ENCODE measurements around the gene SEMA3C. TPM values are rescaled to one million over a fixed set of nuclear protein-coding genes. Genes with fewer than 3 reads are reported as not detected.

Gene SEMA3C
- total and polyA plus RNA-seq, 2 experiments from 2014 or later: 34.8 to 134 TPM

DNA sequence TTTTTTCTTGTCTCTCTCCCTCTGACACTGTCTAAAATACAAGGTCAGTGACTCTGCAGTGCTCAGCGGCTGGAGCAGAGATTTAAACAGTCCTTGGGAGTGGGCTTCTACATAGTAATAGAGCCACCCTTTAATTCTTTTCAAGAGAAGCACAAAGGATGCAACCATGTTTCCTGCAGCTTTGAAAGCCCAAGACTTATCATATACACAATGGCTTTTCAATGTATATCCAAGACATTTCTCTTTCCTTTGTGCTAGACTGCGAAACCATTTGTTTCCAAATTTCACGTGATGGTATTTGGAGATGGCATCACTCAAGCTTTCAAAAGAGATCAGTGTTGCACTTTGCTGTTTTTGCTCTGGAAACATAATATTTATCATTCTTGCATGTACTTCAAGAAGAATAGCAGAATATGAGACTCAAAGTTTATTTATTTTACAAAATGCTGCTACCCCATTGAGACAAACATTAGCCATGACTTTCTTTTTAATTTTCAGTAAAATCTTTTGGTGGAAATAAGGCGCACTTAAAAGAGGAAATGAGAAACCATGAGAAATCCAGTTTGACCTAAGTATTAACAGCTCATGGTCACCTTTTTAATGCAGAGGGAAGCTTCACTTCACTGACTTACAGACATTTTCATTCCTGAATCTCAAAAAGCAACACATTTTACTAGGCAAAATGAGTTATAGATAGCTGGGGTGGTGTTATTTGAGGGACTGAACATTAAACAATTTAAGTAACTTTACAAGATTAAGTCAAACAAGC is 76.6 kb downstream of the SEMA3C start:
- Histone ChIP-seq H2AFZ (no peak overlapping the region), H3K9me3 (ENCODE audit: low read depth) (no peaks in the 10 kb centered on the region), H4K20me1 (ENCODE audit: insufficient read depth, poor library complexity, severe bottlenecking) (no peaks in the 10 kb centered on the region), H3K4me2 (peak overlapping the region; percentile 1), H3K4me3 (no peak overlapping the region), H3K4me1 (ENCODE audit: insufficient read depth) (peaks cover 35% of the 10 kb centered on the region), H3K27me3 (no peaks in the 10 kb centered on the region), H3K79me2 (peaks cover 40% of the 10 kb centered on the region), H3K9me2 (replicated peaks; ENCODE audit: insufficient read depth) (no peaks in the 10 kb centered on the region), H3K36me3 (replicated peaks; ENCODE audit: insufficient read depth, low read depth) (no peaks in the 10 kb centered on the region), H3K27ac (peak overlapping the region; percentile 18)
- TF ChIP-seq EZH2 (IDR thresholded peaks at IDR 0.05; ENCODE audit: borderline replicate concordance) (no peak), CTCF (IDR thresholded peaks at IDR 0.05; ENCODE audit: poor library complexity) (no peak), EZH2phosphoT487 (IDR thresholded peaks at IDR 0.05; ENCODE audit: low read depth, severe bottlenecking, unreplicated experiment) (no peak)
- WGBS (ENCODE audit: low lambda C conversion rate, missing lambda C conversion rate): 68% methylated on average over 4 of the region's 4 CpGs
- DNase-seq (ENCODE audit: low spot score): no peak

DNA sequence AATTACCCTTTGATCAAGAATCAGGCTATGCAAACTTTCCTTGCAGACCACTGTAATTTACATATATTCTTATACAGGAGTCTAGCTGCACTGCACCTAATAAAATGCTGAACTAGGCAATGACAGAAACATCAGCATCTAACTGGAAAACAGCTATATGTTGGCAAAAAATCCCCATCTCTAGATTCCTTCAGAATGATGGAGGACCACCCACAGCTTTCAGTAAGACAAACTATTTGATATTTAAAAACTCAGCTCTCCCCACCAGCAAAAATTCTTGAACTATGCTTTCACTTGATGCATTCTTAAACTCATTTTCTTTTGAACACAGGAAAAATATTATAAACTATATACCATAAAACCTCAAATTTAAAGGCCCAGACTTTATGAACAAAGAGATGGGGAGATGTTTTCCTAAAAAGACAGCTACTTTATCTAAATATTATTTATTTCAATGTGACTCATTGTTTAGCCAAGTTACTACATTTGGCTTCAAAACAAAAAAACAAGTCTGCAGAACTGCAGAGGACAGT is 77.4 kb downstream of the SEMA3C start:
- peaks cover 35% of the 10 kb centered on the region for H3K4me1 ChIP-seq (ENCODE audit: insufficient read depth)
- H3K4me2 ChIP-seq: no peak overlapping the region
- H3K4me3 ChIP-seq: no peak overlapping the region
- peak overlapping the region; percentile 18 for H3K27ac ChIP-seq
- DNase-seq (ENCODE audit: low spot score): no peak
- TF ChIP-seq EZH2phosphoT487 (IDR thresholded peaks at IDR 0.05; ENCODE audit: low read depth, severe bottlenecking, unreplicated experiment) (no peak), CTCF (IDR thresholded peaks at IDR 0.05; ENCODE audit: poor library complexity) (no peak), EZH2 (IDR thresholded peaks at IDR 0.05; ENCODE audit: borderline replicate concordance) (no peak)
- no peaks in the 10 kb centered on the region for H3K36me3 ChIP-seq (replicated peaks; ENCODE audit: insufficient read depth, low read depth)
- peaks cover 42% of the 10 kb centered on the region for H3K79me2 ChIP-seq
- no peaks in the 10 kb centered on the region for H4K20me1 ChIP-seq (ENCODE audit: insufficient read depth, poor library complexity, severe bottlenecking)
- no peaks in the 10 kb centered on the region for H3K27me3 ChIP-seq
- no peaks in the 10 kb centered on the region for H3K9me2 ChIP-seq (replicated peaks; ENCODE audit: insufficient read depth)
- no peaks in the 10 kb centered on the region for H3K9me3 ChIP-seq (ENCODE audit: low read depth)
- no peak overlapping the region for H2AFZ ChIP-seq

DNA sequence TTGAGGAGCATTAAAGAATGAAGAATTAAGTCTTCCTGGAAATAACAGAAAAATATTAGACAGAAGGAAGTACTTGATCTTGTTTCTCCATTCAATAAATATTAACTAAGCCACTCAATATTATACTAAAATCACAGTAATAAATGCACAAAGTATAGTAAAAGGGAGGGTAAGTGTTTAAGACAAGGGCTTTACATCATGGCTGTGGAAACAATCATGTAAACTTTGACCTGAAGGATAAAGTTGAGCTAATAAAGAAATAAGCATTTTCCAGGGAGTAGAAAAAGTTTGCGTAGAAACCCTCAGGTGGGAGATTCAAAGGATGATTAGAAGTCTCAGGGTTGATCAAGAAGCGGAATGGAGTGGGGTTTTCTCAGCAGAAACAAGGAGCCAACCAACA is 78.2 kb downstream of the SEMA3C start:
- Histone ChIP-seq H3K9me3 (ENCODE audit: low read depth) (no peaks in the 10 kb centered on the region), H3K27ac (peak overlapping the region; percentile 27), H3K4me2 (no peak overlapping the region), H3K79me2 (peaks cover 45% of the 10 kb centered on the region), H3K36me3 (replicated peaks; ENCODE audit: insufficient read depth, low read depth) (no peaks in the 10 kb centered on the region), H4K20me1 (ENCODE audit: insufficient read depth, poor library complexity, severe bottlenecking) (no peaks in the 10 kb centered on the region), H3K9me2 (replicated peaks; ENCODE audit: insufficient read depth) (no peaks in the 10 kb centered on the region), H3K4me3 (no peak overlapping the region), H2AFZ (no peak overlapping the region), H3K27me3 (no peaks in the 10 kb centered on the region), H3K4me1 (ENCODE audit: insufficient read depth) (peaks cover 35% of the 10 kb centered on the region)
- TF ChIP-seq EZH2 (IDR thresholded peaks at IDR 0.05; ENCODE audit: borderline replicate concordance) (no peak), EZH2phosphoT487 (IDR thresholded peaks at IDR 0.05; ENCODE audit: low read depth, severe bottlenecking, unreplicated experiment) (no peak), CTCF (IDR thresholded peaks at IDR 0.05; ENCODE audit: poor library complexity) (no peak)
- 87% methylated on average over 2 of the region's 2 CpGs for WGBS (ENCODE audit: low lambda C conversion rate, missing lambda C conversion rate)
- DNase-seq (ENCODE audit: low spot score): no peak
